DOHH2 (cell line): ENCODE results near the gene ROBO1.

Experiments
- H3F3A ChIP-seq: fragments of 200-600 bp; sonication (generic), shearing (Covaris generic); 2 replicates; pipeline ENCODE4 v1.6.0; 2016; ENCODE audit warnings: antibody characterized with exemption, mild to moderate bottlenecking; ENCODE audit not compliant: control insufficient read depth, insufficient read depth
- H3K27ac ChIP-seq: fragments of 200-600 bp; sonication (generic); 2 replicates; pipeline ENCODE4 v1.5.1; 2014; ENCODE audit warnings: low read depth, mild to moderate bottlenecking, low read length, moderate library complexity
- H3K27me3 ChIP-seq: fragments of 200-600 bp; sonication (generic); 2 replicates; pipeline ENCODE4 v1.6.1; 2014; ENCODE audit warnings: mild to moderate bottlenecking, low read length, mixed read lengths; ENCODE audit not compliant: control insufficient read depth
- H3K36me3 ChIP-seq: fragments of 200-600 bp; sonication (generic); 2 replicates; pipeline ENCODE4 v1.6.1; 2014; ENCODE audit warnings: mild to moderate bottlenecking, low read length, moderate library complexity, mixed read lengths; ENCODE audit not compliant: control insufficient read depth
- H3K4me1 ChIP-seq: fragments of 200-600 bp; sonication (generic); 2 replicates; pipeline ENCODE4 v1.6.1; 2014; ENCODE audit warnings: mild to moderate bottlenecking, low read length, mixed read lengths; ENCODE audit not compliant: control insufficient read depth
- H3K4me2 ChIP-seq: fragments of 200-600 bp; sonication (generic); 2 replicates; pipeline ENCODE4 v1.6.0; 2014; ENCODE audit warnings: mild to moderate bottlenecking, low read length, moderate library complexity
- H3K4me3 ChIP-seq: fragments of 200-600 bp; sonication (generic); 2 replicates; pipeline ENCODE4 v1.5.1; 2014; ENCODE audit warnings: mild to moderate bottlenecking, low read length, mixed read lengths
- H3K79me2 ChIP-seq: fragments of 200-600 bp; sonication (generic); 2 replicates; pipeline ENCODE4 v1.6.1; 2014; ENCODE audit warnings: mild to moderate bottlenecking, low read length, mixed read lengths; ENCODE audit not compliant: control insufficient read depth
- H3K9me2 ChIP-seq: fragments of 200-600 bp; sonication (generic); replicated peaks from 2 replicates; pipeline ENCODE4 v1.6.1; 2014; ENCODE audit warnings: mild to moderate bottlenecking, low read length, mixed read lengths; ENCODE audit not compliant: control insufficient read depth
- H3K9me3 ChIP-seq: fragments of 200-600 bp; sonication (generic); 2 replicates; pipeline ENCODE4 v1.6.1; 2014; ENCODE audit warnings: antibody characterized with exemption, low read length, mixed read lengths; ENCODE audit not compliant: control insufficient read depth, insufficient read depth
- H4K20me1 ChIP-seq: fragments of 200-600 bp; sonication (generic); 2 replicates; pipeline ENCODE4 v1.6.0; 2014; ENCODE audit warnings: low read depth, mild to moderate bottlenecking, antibody characterized with exemption, low read length, moderate library complexity; ENCODE audit not compliant: control insufficient read depth, insufficient read depth
- CTCF ChIP-seq: fragments of 200-600 bp; sonication (generic); IDR thresholded peaks from one replicate; pipeline ENCODE4 v1.5.1; 2014; ENCODE audit warnings: antibody characterized with exemption, mild to moderate bottlenecking, low read depth, low read length; ENCODE audit not compliant: poor library complexity, severe bottlenecking
- EZH2phosphoT487 ChIP-seq: fragments of 200-600 bp; sonication (generic); IDR thresholded peaks from 2 replicates; pipeline ENCODE4 v1.6.1; 2017; ENCODE audit warnings: borderline replicate concordance, mild to moderate bottlenecking, antibody characterized with exemption, low read length, moderate library complexity, mixed read lengths

The ROBO1 gene

GRCh38 chr3:79406175-79406574 lies 361.6 kb downstream of the ROBO1 start:
- no peaks in the 10 kb centered on the region for H3K27me3 ChIP-seq
- H3K9me3 ChIP-seq = no peaks in the 10 kb centered on the region
- no peaks in the 10 kb centered on the region for H3K36me3 ChIP-seq

GRCh38 chr3:79405183-79405582 lies 362.6 kb downstream of the ROBO1 start:
- Histone ChIP-seq H3K79me2 (no peaks in the 10 kb centered on the region), H3K9me3 (no peaks in the 10 kb centered on the region), H3K27ac (no peak overlapping the region), H3K4me3 (no peak overlapping the region), H4K20me1 (no peaks in the 10 kb centered on the region), H3K4me1 (no peaks in the 10 kb centered on the region), H3K36me3 (no peaks in the 10 kb centered on the region), H3F3A (no peaks in the 10 kb centered on the region), H3K4me2 (no peak overlapping the region), H3K9me2 (no peaks in the 10 kb centered on the region), H3K27me3 (no peaks in the 10 kb centered on the region)
- TF ChIP-seq CTCF (no peak), EZH2phosphoT487 (no peak)

More at GRCh38 chr3:79406175-79406574, 361.6 kb downstream of the ROBO1 start:
- H3F3A ChIP-seq = no peaks in the 10 kb centered on the region
- TF ChIP-seq CTCF = no peak
- TF ChIP-seq EZH2phosphoT487 = no peak
- no peaks in the 10 kb centered on the region for H3K79me2 ChIP-seq
- no peak overlapping the region for H3K27ac ChIP-seq
- no peaks in the 10 kb centered on the region for H3K4me1 ChIP-seq
- no peak overlapping the region for H3K4me2 ChIP-seq
- no peak overlapping the region for H3K4me3 ChIP-seq
- no peaks in the 10 kb centered on the region for H3K9me2 ChIP-seq
- H4K20me1 ChIP-seq = no peaks in the 10 kb centered on the region

DNA sequence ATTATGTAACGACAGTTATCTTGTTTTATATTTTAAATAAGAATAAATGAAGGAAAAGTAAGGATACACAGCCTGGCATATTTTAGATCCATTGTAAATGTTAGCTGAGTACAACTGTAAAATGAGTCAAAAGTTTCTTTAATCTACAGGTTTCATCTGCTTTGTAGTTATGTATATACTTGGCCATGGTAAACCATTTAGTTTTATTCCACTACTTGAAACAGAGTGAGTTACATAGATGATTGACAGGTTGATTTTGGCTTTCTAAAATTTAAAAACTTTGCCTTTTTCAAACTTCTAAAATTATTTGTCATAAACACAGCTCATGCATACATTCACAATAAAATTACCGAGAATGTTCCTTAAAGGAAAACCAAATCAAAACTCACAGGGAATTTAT lies 371.2 kb downstream of the ROBO1 start:
- Histone ChIP-seq H3F3A (no peaks in the 10 kb centered on the region), H3K4me1 (no peaks in the 10 kb centered on the region), H3K27ac (no peak overlapping the region), H3K27me3 (no peaks in the 10 kb centered on the region), H3K79me2 (no peaks in the 10 kb centered on the region), H3K4me3 (no peak overlapping the region), H3K36me3 (no peaks in the 10 kb centered on the region), H3K9me3 (no peaks in the 10 kb centered on the region), H4K20me1 (no peaks in the 10 kb centered on the region), H3K4me2 (no peak overlapping the region), H3K9me2 (no peaks in the 10 kb centered on the region)
- TF ChIP-seq EZH2phosphoT487 (no peak), CTCF (no peak)

DNA sequence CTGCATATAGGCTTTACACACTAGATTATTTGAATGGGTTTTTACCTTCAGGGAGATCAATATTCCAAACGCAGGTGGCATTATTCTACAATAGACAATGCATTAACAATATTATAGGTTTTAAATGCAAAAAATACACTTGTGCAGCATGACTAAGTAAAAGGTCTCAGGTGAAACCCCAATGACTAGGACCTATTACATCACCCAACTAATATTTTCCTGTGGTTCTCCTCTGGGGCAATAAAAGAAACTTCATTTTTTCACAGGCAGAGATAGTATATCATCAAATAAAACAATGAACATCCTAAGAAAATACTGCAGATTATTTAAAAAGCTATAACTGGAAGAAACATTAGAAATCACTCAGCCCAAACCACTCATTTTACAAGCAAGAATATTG lies 375.3 kb downstream of the ROBO1 start:
- H3F3A ChIP-seq = no peaks in the 10 kb centered on the region
- no peak for TF ChIP-seq CTCF
- no peak for TF ChIP-seq EZH2phosphoT487
- H3K9me3 ChIP-seq = no peaks in the 10 kb centered on the region
- H3K9me2 ChIP-seq = no peaks in the 10 kb centered on the region
- H3K4me1 ChIP-seq = no peaks in the 10 kb centered on the region
- H3K36me3 ChIP-seq = no peaks in the 10 kb centered on the region
- H3K4me3 ChIP-seq = no peak overlapping the region
- no peaks in the 10 kb centered on the region for H4K20me1 ChIP-seq
- H3K27me3 ChIP-seq = no peaks in the 10 kb centered on the region
- H3K4me2 ChIP-seq = no peak overlapping the region
- H3K79me2 ChIP-seq = no peaks in the 10 kb centered on the region
- no peak overlapping the region for H3K27ac ChIP-seq
